IPS-20b (cell line): ENCODE measurements around the gene CUX1.
"Not testable (repeated sequence)": the region's sequence is repeated elsewhere in the genome, so short reads cannot be mapped to it uniquely, and the experiment has no call there.

ENCODE experiments used
- H3K27ac ChIP-seq: one replicate; pipeline ENCODE4 v1.5.1; 2013; ENCODE audit warnings: low read length
- H3K27me3 ChIP-seq: 2 replicates; pipeline ENCODE4 v1.6.1; 2013; ENCODE audit warnings: mild to moderate bottlenecking, low read length, inconsistent platforms; ENCODE audit not compliant: insufficient read depth
- H3K36me3 ChIP-seq: 2 replicates; pipeline ENCODE4 v1.6.1; 2013; ENCODE audit warnings: low read depth, mild to moderate bottlenecking, inconsistent platforms, low read length, moderate library complexity; ENCODE audit not compliant: insufficient read depth
- H3K4me1 ChIP-seq: 2 replicates; pipeline ENCODE4 v1.6.1; 2013; ENCODE audit warnings: mild to moderate bottlenecking, control low read depth, inconsistent platforms, low read length, moderate library complexity; ENCODE audit not compliant: insufficient read depth
- H3K4me3 ChIP-seq: 2 replicates; pipeline ENCODE4 v1.5.1; 2013; ENCODE audit warnings: mild to moderate bottlenecking, low read length, inconsistent platforms
- H3K9ac ChIP-seq: 2 replicates; pipeline ENCODE4 v1.6.1; 2013; ENCODE audit warnings: low read depth, mild to moderate bottlenecking, inconsistent platforms, low read length, moderate library complexity
- H3K9me3 ChIP-seq: 2 replicates; pipeline ENCODE4 v1.6.1; 2013; ENCODE audit warnings: mild to moderate bottlenecking, low read depth, low read length, inconsistent platforms; ENCODE audit not compliant: insufficient read depth

The CUX1 gene

GRCh38 chr7:102028206-102028826 lies 210.9 kb downstream of the CUX1 start:
- Histone ChIP-seq H3K27me3 (no peaks in the 10 kb centered on the region), H3K4me3 (no peak overlapping the region), H3K9ac (no peak overlapping the region), H3K4me1 (0 out of 2 replicates have a peak, but pooled peaks cover 3% of the 10 kb centered on the region), H3K27ac (no peak overlapping the region), H3K9me3 (no peaks in the 10 kb centered on the region), H3K36me3 (peaks cover 12% of the 10 kb centered on the region; the same call in 1 of the 2 replicates)

DNA sequence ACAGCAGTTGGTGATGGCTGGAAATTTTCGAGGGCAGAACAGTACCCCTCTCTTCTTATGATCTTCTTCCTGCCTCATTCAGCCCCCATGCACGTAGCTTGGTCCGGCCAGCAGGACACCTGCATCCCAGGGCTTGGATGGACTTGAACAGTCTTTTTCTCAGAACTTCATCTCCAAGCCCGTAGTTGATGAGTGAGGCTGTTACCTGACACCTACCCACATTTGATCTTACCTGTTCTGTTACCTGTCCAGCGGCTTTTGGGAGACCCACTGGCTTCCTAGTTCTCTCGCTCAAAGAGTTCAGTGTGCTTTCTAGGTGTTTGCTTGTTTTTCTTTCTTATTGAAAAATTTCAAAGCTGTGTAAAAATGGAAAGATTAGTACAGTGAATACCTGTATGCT lies 212.2 kb downstream of the CUX1 start:
- H3K27ac ChIP-seq = no peak overlapping the region
- 0 out of 2 replicates have a peak, but pooled peaks cover 1% of the 10 kb centered on the region for H3K4me1 ChIP-seq
- no peak overlapping the region for H3K9ac ChIP-seq
- no peaks in the 10 kb centered on the region for H3K27me3 ChIP-seq
- no peaks in the 10 kb centered on the region for H3K9me3 ChIP-seq
- no peak overlapping the region for H3K4me3 ChIP-seq
- H3K36me3 ChIP-seq = peaks cover 12% of the 10 kb centered on the region; the same call in 1 of the 2 replicates

DNA sequence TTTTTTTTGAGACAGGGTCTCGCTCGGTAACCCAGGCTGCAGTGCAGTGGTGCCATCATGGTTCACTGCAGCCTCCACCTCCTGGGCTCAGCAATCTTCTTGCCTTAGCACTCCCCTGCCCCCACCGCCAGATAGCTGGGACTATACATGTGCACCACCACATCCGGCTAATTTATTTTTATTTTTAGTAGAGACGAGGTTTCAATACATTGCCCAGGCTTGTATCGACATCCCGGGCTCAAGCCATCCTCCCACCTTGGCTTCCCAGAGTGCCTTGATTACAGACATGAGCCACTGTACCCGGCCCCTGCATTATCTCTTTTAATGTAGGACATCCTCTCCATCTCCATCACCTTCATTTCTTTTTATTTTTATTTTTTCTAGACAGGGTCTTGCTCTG lies 213.3 kb downstream of the CUX1 start:
- Histone ChIP-seq H3K4me3 (no peak overlapping the region), H3K4me1 (no peaks in the 10 kb centered on the region), H3K9ac (no peak overlapping the region), H3K9me3 (no peaks in the 10 kb centered on the region), H3K36me3 (peaks cover 12% of the 10 kb centered on the region; the same call in 1 of the 2 replicates), H3K27ac (no peak overlapping the region), H3K27me3 (no peaks in the 10 kb centered on the region)

DNA sequence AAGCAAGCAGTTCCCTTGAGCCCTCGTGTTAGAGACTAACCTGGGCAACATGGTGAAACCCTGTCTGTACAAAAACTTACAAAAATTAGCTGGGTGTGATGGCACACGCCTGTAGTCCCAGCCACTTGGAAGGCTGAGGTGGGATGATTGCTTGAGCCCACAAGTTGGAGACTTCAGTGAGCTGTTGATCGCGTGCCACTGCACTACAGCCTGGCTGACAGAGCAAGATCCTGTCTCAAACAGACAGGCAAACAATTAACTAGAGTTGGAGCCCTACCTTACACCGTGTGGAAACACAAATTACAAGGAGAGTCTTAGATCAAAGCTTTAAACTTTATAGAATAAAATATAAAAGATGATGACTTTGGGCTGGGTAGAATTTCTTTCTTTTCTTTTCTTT lies 219.5 kb downstream of the CUX1 start:
- Histone ChIP-seq H3K27ac (no peak overlapping the region), H3K4me1 (no peaks in the 10 kb centered on the region), H3K9me3 (no peaks in the 10 kb centered on the region), H3K4me3 (no peak overlapping the region), H3K9ac (no peak overlapping the region), H3K36me3 (no peaks in the 10 kb centered on the region), H3K27me3 (no peaks in the 10 kb centered on the region)

DNA sequence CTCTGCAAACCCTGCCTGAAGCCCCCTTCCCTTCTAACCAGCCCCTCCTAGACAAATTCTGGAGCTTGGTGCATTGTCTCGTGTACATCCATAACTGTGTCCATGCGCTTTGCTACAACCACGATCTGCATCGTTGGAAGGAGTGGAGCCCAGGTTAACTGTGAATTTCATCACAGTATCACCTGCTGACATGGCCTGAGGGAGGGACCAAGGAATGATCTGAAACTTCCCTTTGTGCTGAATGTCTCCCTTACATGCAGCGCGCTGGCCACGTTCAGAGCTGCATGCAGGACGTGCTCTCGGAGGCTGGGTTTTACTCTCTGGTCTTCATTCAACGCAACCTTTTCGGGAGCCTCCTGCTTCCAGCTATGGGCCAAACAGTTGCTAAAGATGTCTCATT lies 222.3 kb downstream of the CUX1 start:
- Histone ChIP-seq H3K4me3 (no peak overlapping the region), H3K36me3 (no peaks in the 10 kb centered on the region), H3K27me3 (no peaks in the 10 kb centered on the region), H3K4me1 (no peaks in the 10 kb centered on the region), H3K27ac (no peak overlapping the region), H3K9me3 (no peaks in the 10 kb centered on the region), H3K9ac (no peak overlapping the region)

GRCh38 chr7:102040569-102040968 lies 223.1 kb downstream of the CUX1 start:
- Histone ChIP-seq H3K27me3 (no peaks in the 10 kb centered on the region), H3K4me3 (no peak overlapping the region), H3K36me3 (no peaks in the 10 kb centered on the region), H3K9ac (no peak overlapping the region), H3K27ac (no peak overlapping the region), H3K9me3 (no peaks in the 10 kb centered on the region), H3K4me1 (no peaks in the 10 kb centered on the region)

GRCh38 chr7:102042016-102042656 lies 224.7 kb downstream of the CUX1 start:
- no peak overlapping the region for H3K27ac ChIP-seq
- H3K9me3 ChIP-seq = no peaks in the 10 kb centered on the region
- no peak overlapping the region for H3K4me3 ChIP-seq
- no peak overlapping the region for H3K9ac ChIP-seq
- no peaks in the 10 kb centered on the region for H3K36me3 ChIP-seq
- H3K27me3 ChIP-seq = no peaks in the 10 kb centered on the region
- H3K4me1 ChIP-seq = no peaks in the 10 kb centered on the region

DNA sequence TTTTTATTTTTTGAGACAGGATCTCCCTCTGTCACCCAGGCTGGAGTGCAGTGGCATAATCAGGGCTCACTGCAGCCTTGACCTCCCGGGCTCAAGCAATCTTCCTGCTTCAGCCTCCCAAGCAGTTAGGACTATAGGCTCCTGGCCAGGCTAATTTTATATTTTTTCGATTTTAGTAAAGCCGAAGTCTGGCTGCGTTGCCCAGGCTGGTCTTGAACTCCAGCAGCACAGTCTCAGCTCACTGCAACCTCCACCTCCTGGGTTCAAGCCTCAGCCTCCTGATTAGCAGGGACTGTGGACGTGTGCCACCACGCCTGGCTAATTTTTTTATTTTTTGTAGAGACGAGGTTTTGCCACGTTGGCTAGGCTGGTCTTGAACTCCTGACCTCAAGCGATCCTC lies 225.4 kb downstream of the CUX1 start:
- H3K9me3 ChIP-seq, H3K4me3 ChIP-seq, H3K27ac ChIP-seq, H3K4me1 ChIP-seq, H3K27me3 ChIP-seq, H3K9ac ChIP-seq, H3K36me3 ChIP-seq: not testable (repeated sequence)

- no peak overlapping the region for H3K4me3 ChIP-seq
- no peaks in the 10 kb centered on the region for H3K9me3 ChIP-seq
- no peaks in the 10 kb centered on the region for H3K36me3 ChIP-seq
- H3K9ac ChIP-seq = no peak overlapping the region
- H3K27ac ChIP-seq = no peak overlapping the region
- H3K4me1 ChIP-seq = no peaks in the 10 kb centered on the region
- H3K27me3 ChIP-seq = no peaks in the 10 kb centered on the region
These were observed 227.2 kb downstream of the CUX1 start for GRCh38 chr7:102044641-102044983.

DNA sequence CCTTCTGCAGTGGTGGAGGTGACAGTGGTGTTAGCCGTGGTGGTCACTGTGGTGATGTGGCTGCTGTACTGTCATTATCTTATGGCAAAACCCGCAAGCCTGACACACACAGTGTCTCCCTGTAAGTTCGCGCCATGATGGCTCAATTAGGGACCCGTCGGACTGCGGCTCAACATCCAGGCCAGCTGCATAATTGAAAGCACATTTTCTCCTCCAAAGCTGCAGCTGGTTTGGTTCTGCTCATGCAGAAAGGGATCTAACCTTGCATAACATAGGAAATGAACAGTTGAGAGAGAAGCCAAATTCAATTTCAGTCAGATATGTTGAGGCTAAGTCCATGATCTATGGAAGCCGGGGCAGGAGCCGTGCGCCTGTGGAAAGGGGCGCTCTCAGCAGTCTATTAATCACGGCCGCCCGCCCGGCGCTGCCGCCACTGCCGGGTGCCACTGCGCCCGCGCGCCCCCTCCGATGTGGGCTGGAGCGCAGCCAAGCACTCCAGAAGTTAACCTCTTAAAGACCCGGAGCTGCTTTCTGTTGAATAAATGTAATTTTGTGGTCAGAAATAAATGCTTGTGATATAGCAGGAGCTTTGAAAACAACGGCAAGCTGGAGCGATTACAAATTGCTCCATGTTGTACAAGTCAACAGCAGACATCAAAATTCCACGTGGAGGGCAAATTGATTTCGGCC lies 227.7 kb downstream of the CUX1 start:
- Histone ChIP-seq H3K27me3 (no peaks in the 10 kb centered on the region), H3K9me3 (no peaks in the 10 kb centered on the region), H3K9ac (no peak overlapping the region), H3K36me3 (no peaks in the 10 kb centered on the region), H3K27ac (no peak overlapping the region), H3K4me3 (no peak overlapping the region), H3K4me1 (no peaks in the 10 kb centered on the region)

DNA sequence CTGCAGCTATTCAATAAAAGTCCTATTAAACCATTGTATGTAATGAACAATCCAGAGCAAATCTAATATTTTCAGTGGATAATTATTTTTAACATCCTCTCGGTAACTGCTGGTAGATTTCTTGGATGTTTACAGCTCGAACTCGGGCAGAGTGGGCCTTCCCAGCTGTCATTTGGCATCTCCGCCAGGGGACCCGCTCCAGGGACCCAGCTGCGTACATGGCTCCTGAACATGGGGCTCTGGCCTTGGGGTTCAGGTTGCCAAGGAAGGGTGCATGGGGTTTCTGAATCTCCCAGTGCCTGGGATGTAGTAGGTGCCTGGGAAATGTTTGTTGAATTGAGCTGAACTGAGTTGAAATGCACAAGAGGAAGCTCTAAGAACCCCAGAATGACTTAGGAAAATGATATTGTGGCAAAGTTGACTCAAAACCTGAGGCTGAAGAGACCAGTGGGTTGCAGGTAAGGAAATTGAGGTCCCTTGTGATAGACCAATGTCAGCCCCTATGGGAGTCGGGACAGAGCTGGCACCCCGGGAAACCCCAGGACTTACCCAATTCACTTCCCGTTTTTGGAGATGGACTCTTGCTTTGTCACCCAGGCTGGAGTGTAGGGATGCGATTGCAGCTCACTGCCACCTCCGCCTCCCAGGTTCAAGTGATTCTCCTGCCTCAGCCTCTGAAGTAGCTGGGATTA lies 228.4 kb downstream of the CUX1 start:
- H3K9ac ChIP-seq = no peak overlapping the region
- H3K9me3 ChIP-seq = no peaks in the 10 kb centered on the region
- H3K27ac ChIP-seq = no peak overlapping the region
- H3K36me3 ChIP-seq = no peaks in the 10 kb centered on the region
- H3K4me1 ChIP-seq = no peaks in the 10 kb centered on the region
- no peak overlapping the region for H3K4me3 ChIP-seq
- no peaks in the 10 kb centered on the region for H3K27me3 ChIP-seq
